ENCODE measurements around the gene PGC. TPM values are rescaled to one million over a fixed set of nuclear protein-coding genes. Genes with fewer than 3 reads are reported as not detected.

Gene PGC
- total RNA-seq, 1 donor from 2014 or later, result not detected

DNA sequence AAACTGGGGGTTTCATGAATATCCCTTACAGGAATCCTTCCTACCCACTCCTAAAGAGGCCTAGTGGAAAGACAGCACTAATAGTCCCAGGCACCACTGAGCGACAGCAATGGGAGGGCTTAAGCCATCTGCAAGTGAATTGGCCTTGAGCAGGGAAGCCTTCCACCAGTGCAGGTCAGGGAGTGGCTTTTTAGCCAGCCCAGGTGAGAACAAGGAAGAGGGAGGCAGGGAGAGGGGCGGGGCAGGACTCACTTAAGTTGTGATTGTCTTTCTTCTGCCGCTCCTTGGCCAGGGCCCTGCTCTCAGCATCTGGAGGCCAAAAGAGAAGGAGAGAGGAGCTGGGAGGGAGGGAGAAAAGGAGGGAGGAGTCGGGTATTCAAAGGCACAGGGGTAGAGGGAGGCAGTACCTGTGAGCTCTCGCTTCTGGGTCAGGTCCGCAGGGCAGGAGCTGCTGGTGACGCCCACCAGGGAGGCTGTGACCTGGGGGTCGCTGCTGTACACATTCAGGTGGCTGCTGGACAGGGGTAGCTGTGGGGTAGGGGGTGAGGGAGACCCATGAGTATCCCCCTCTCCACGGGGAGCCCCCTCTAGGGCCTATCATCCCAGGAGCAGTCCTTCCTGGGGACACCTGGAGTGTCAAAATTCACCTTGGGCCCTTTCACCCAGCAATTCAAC, 59.6 kb downstream of the PGC start:
- TF ChIP-seq, protein P1, sequence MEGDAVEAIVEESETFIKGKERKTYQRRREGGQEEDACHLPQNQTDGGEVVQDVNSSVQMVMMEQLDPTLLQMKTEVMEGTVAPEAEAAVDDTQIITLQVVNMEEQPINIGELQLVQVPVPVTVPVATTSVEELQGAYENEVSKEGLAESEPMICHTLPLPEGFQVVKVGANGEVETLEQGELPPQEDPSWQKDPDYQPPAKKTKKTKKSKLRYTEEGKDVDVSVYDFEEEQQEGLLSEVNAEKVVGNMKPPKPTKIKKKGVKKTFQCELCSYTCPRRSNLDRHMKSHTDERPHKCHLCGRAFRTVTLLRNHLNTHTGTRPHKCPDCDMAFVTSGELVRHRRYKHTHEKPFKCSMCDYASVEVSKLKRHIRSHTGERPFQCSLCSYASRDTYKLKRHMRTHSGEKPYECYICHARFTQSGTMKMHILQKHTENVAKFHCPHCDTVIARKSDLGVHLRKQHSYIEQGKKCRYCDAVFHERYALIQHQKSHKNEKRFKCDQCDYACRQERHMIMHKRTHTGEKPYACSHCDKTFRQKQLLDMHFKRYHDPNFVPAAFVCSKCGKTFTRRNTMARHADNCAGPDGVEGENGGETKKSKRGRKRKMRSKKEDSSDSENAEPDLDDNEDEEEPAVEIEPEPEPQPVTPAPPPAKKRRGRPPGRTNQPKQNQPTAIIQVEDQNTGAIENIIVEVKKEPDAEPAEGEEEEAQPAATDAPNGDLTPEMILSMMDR (IDR thresholded peaks at IDR 0.05; ENCODE audit: unreplicated experiment), result no peak
- Mint-ChIP-seq H3K36me3 (ENCODE audit: insufficient read depth) (no peaks in the 10 kb centered on the region), H3K27ac (no peak overlapping the region), H3K27me3 (peaks cover 45% of the 10 kb centered on the region), H3K9me3 (ENCODE audit: low read depth) (no peaks in the 10 kb centered on the region), H3K4me3 (ENCODE audit: low read depth) (no peak overlapping the region), H3K4me1 (ENCODE audit: low read depth) (peaks cover 2% of the 10 kb centered on the region)
- no peak for DNase-seq (ENCODE audit: low spot score, unreplicated experiment)

Other genes with a start within 250 kb of the PGC start
- gene FOXP4, start 201.0 kb downstream of the PGC start, total RNA-seq, result 124 and 137 TPM in 2 replicates
- gene MDFI, start 108.9 kb downstream of the PGC start, total RNA-seq, result 48.3 and 59.4 TPM in 2 replicates
- gene TFEB, start 11.8 kb downstream of the PGC start, total RNA-seq, result 0.48 and 0.55 TPM in 2 replicates
- gene FRS3, start 32.5 kb upstream of the PGC start, total RNA-seq, result 6.3 and 7.6 TPM in 2 replicates
- 4.3 and 4.9 TPM in 2 replicates for gene PRICKLE4, start 33.4 kb upstream of the PGC start, total RNA-seq
- 172 and 184 TPM in 2 replicates for gene TOMM6, start 40.3 kb upstream of the PGC start, total RNA-seq
- 17.3 and 19.4 TPM in 2 replicates for gene USP49, start 148.0 kb upstream of the PGC start, total RNA-seq
- gene MED20, start 173.7 kb upstream of the PGC start, total RNA-seq, result 31.2 and 37.1 TPM in 2 replicates
- 32.8 and 35.0 TPM in 2 replicates for gene BYSL, start 174.1 kb upstream of the PGC start, total RNA-seq
- gene CCND3, start 194.4 kb upstream of the PGC start, total RNA-seq, result 10.4 and 11.7 TPM in 2 replicates

Measured in progenitor cell of endocrine pancreas (in vitro differentiated cells).